ENCODE results near the gene UBASH3A.

The UBASH3A gene

GRCh38 chr21:42403611-42404231 is at the start of gene UBASH3A:
UBASH3A (plus strand) TSS chr21:42403902; CDS start chr21:42403946, 44 bp downstream.
- Mint-ChIP-seq H3K4me1 (peaks cover 75% of the 10 kb centered on the region), H3K27me3 (no peaks in the 10 kb centered on the region), H3K27ac (peak within 1 kb of the TSS; percentile 97), H3K9me3 (peaks cover 5% of the 10 kb centered on the region), H3K36me3 (peaks cover 9% of the 10 kb centered on the region), H3K4me3 (peak within 1 kb of the TSS; percentile 89)

GRCh38 chr21:42356046-42356445 is 47.7 kb upstream of the UBASH3A start:
- no peak overlapping the region for H3K4me3 Mint-ChIP-seq
- H3K4me1 Mint-ChIP-seq, result peaks cover 4% of the 10 kb centered on the region
- H3K9me3 Mint-ChIP-seq, result peaks cover 15% of the 10 kb centered on the region
- peaks cover 4% of the 10 kb centered on the region for H3K36me3 Mint-ChIP-seq
- no peak overlapping the region for H3K27ac Mint-ChIP-seq
- H3K27me3 Mint-ChIP-seq, result no peaks in the 10 kb centered on the region

- Mint-ChIP-seq H3K4me3 (no peak overlapping the region), H3K27me3 (no peaks in the 10 kb centered on the region), H3K36me3 (peaks cover 4% of the 10 kb centered on the region), H3K9me3 (peaks cover 15% of the 10 kb centered on the region), H3K4me1 (peaks cover 4% of the 10 kb centered on the region), H3K27ac (no peak overlapping the region)
Measured at GRCh38 chr21:42356650-42357049, 47.1 kb upstream of the UBASH3A start.

GRCh38 chr21:42357307-42357706 is 46.4 kb upstream of the UBASH3A start:
- Mint-ChIP-seq H3K27ac (no peak overlapping the region), H3K36me3 (peaks cover 4% of the 10 kb centered on the region), H3K9me3 (peaks cover 15% of the 10 kb centered on the region), H3K4me1 (peaks cover 4% of the 10 kb centered on the region), H3K4me3 (no peak overlapping the region), H3K27me3 (no peaks in the 10 kb centered on the region)

- no peak overlapping the region for H3K4me3 Mint-ChIP-seq
- H3K27ac Mint-ChIP-seq, result no peak overlapping the region
- H3K9me3 Mint-ChIP-seq, result peaks cover 15% of the 10 kb centered on the region
- H3K4me1 Mint-ChIP-seq, result peaks cover 4% of the 10 kb centered on the region
- H3K27me3 Mint-ChIP-seq, result no peaks in the 10 kb centered on the region
- peaks cover 4% of the 10 kb centered on the region for H3K36me3 Mint-ChIP-seq
Measured at GRCh38 chr21:42358261-42358660, 45.4 kb upstream of the UBASH3A start.

- Mint-ChIP-seq H3K9me3 (peaks cover 9% of the 10 kb centered on the region), H3K27me3 (no peaks in the 10 kb centered on the region), H3K27ac (no peak overlapping the region), H3K4me3 (no peak overlapping the region), H3K4me1 (peaks cover under 1% of the 10 kb centered on the region), H3K36me3 (peaks cover 1% of the 10 kb centered on the region)
Measured at GRCh38 chr21:42358937-42359336, 44.8 kb upstream of the UBASH3A start.

GRCh38 chr21:42360317-42360716 is 43.4 kb upstream of the UBASH3A start:
- H3K4me3 Mint-ChIP-seq, result no peak overlapping the region
- no peaks in the 10 kb centered on the region for H3K36me3 Mint-ChIP-seq
- H3K27ac Mint-ChIP-seq, result no peak overlapping the region
- no peaks in the 10 kb centered on the region for H3K27me3 Mint-ChIP-seq
- no peaks in the 10 kb centered on the region for H3K9me3 Mint-ChIP-seq
- H3K4me1 Mint-ChIP-seq, result peaks cover 3% of the 10 kb centered on the region

- H3K9me3 Mint-ChIP-seq, result no peaks in the 10 kb centered on the region
- H3K27me3 Mint-ChIP-seq, result no peaks in the 10 kb centered on the region
- peaks cover 3% of the 10 kb centered on the region for H3K4me1 Mint-ChIP-seq
- H3K27ac Mint-ChIP-seq, result no peak overlapping the region
- no peak overlapping the region for H3K4me3 Mint-ChIP-seq
- no peaks in the 10 kb centered on the region for H3K36me3 Mint-ChIP-seq
Measured at GRCh38 chr21:42361286-42361685, 42.4 kb upstream of the UBASH3A start.

GRCh38 chr21:42362198-42362597 is 41.5 kb upstream of the UBASH3A start:
- Mint-ChIP-seq H3K36me3 (no peaks in the 10 kb centered on the region), H3K4me3 (no peak overlapping the region), H3K27ac (no peak overlapping the region), H3K4me1 (peaks cover 3% of the 10 kb centered on the region), H3K9me3 (no peaks in the 10 kb centered on the region), H3K27me3 (no peaks in the 10 kb centered on the region)

- no peaks in the 10 kb centered on the region for H3K9me3 Mint-ChIP-seq
- H3K27ac Mint-ChIP-seq, result no peak overlapping the region
- H3K4me1 Mint-ChIP-seq, result peaks cover 3% of the 10 kb centered on the region
- no peaks in the 10 kb centered on the region for H3K27me3 Mint-ChIP-seq
- no peak overlapping the region for H3K4me3 Mint-ChIP-seq
- H3K36me3 Mint-ChIP-seq, result no peaks in the 10 kb centered on the region
Measured at GRCh38 chr21:42362700-42363099, 41.0 kb upstream of the UBASH3A start.

GRCh38 chr21:42363312-42363711 is 40.4 kb upstream of the UBASH3A start:
- Mint-ChIP-seq H3K4me3 (no peak overlapping the region), H3K36me3 (no peaks in the 10 kb centered on the region), H3K4me1 (peaks cover 3% of the 10 kb centered on the region), H3K27me3 (no peaks in the 10 kb centered on the region), H3K27ac (no peak overlapping the region), H3K9me3 (no peaks in the 10 kb centered on the region)

GRCh38 chr21:42364304-42364865 is 39.3 kb upstream of the UBASH3A start:
- Mint-ChIP-seq H3K27me3 (no peaks in the 10 kb centered on the region), H3K4me1 (peaks cover 3% of the 10 kb centered on the region), H3K36me3 (no peaks in the 10 kb centered on the region), H3K4me3 (no peak overlapping the region), H3K9me3 (no peaks in the 10 kb centered on the region), H3K27ac (no peak overlapping the region)

- H3K27me3 Mint-ChIP-seq, result no peaks in the 10 kb centered on the region
- no peaks in the 10 kb centered on the region for H3K36me3 Mint-ChIP-seq
- no peak overlapping the region for H3K4me3 Mint-ChIP-seq
- H3K27ac Mint-ChIP-seq, result no peak overlapping the region
- peaks cover 3% of the 10 kb centered on the region for H3K4me1 Mint-ChIP-seq
- H3K9me3 Mint-ChIP-seq, result no peaks in the 10 kb centered on the region
Measured at GRCh38 chr21:42365770-42366169, 37.9 kb upstream of the UBASH3A start.

- Mint-ChIP-seq H3K4me3 (no peak within 1 kb of the TSS), H3K36me3 (no peaks in the 10 kb centered on the region), H3K4me1 (peaks cover 3% of the 10 kb centered on the region), H3K9me3 (no peaks in the 10 kb centered on the region), H3K27ac (no peak within 1 kb of the TSS), H3K27me3 (no peaks in the 10 kb centered on the region)
Measured at GRCh38 chr21:42366292-42367010, 37.3 kb upstream of the UBASH3A start, which contains the start of gene TFF1. TFF1 (minus strand) TSS chr21:42366535; CDS start chr21:42366495, 40 bp downstream.

GRCh38 chr21:42367367-42368165 is 36.1 kb upstream of the UBASH3A start:
- no peaks in the 10 kb centered on the region for H3K27me3 Mint-ChIP-seq
- no peak overlapping the region for H3K4me3 Mint-ChIP-seq
- H3K36me3 Mint-ChIP-seq, result no peaks in the 10 kb centered on the region
- no peak overlapping the region for H3K27ac Mint-ChIP-seq
- no peaks in the 10 kb centered on the region for H3K9me3 Mint-ChIP-seq
- peaks cover 3% of the 10 kb centered on the region for H3K4me1 Mint-ChIP-seq

Measured in activated naive CD4-positive, alpha-beta T cell treated with anti-CD3 and anti-CD28 coated beads, Interleukin-2, amount 50 U/mL, for 24 hours (primary cell).